HEK293 (cell line): ENCODE results near the gene CEACAM4.

ENCODE experiments used
- ATF2 ChIP-seq: fragments of 450-650 bp; formaldehyde crosslinking; IDR thresholded peaks from 2 replicates; pipeline ENCODE4 v1.5.1; 2016; ENCODE audit warnings: missing biosample characterization, missing genetic modification characterization, low read depth
- CTCF ChIP-seq: fragments of 450-650 bp; formaldehyde crosslinking; IDR thresholded peaks from 2 replicates; pipeline ENCODE4 v1.5.1; 2016; ENCODE audit warnings: missing biosample characterization, missing genetic modification characterization
- ZBTB21 ChIP-seq: fragments of 450-650 bp; formaldehyde crosslinking; IDR thresholded peaks from 2 replicates; pipeline ENCODE4 v1.5.1; 2017; ENCODE audit warnings: missing biosample characterization, missing genetic modification characterization
- ZBTB48 ChIP-seq: fragments of 450-650 bp; formaldehyde crosslinking; IDR thresholded peaks from 2 replicates; pipeline ENCODE4 v1.5.1; 2016; ENCODE audit warnings: missing biosample characterization, missing genetic modification characterization
- ZNF274 ChIP-seq, 2 experiments: fragments of 200-500 bp in 1 of 2; fragments of 450-650 bp in 1 of 2; sonication (Bioruptor generic) in 1 of 2; formaldehyde crosslinking in 1 of 2; IDR thresholded peaks; 2 replicates each; pipeline versions ENCODE4 v1.5.1 to v1.6.1; 2014 to 2016; ENCODE audit warnings: borderline replicate concordance in 1 of 2, inconsistent platforms in 1 of 2, low read length in 1 of 2, missing biosample characterization in 1 of 2, missing genetic modification characterization in 1 of 2
- ZNF37A ChIP-seq: fragments of 450-650 bp; IDR thresholded peaks from 2 replicates; pipeline ENCODE4 v1.5.1; 2018; ENCODE audit warnings: missing biosample characterization, missing genetic modification characterization
- ZNF426 ChIP-seq: fragments of 450-650 bp; formaldehyde crosslinking; IDR thresholded peaks from 2 replicates; pipeline ENCODE4 v1.5.1; 2017; ENCODE audit warnings: missing biosample characterization, missing genetic modification characterization, mild to moderate bottlenecking, inconsistent platforms, moderate library complexity
- ZNF449 ChIP-seq: fragments of 450-650 bp; formaldehyde crosslinking; IDR thresholded peaks from 2 replicates; pipeline ENCODE4 v1.5.1; 2017; ENCODE audit warnings: missing biosample characterization, mild to moderate bottlenecking, missing genetic modification characterization, moderate library complexity
- ZNF501 ChIP-seq: fragments of 450-650 bp; formaldehyde crosslinking; IDR thresholded peaks from 2 replicates; pipeline ENCODE4 v1.5.1; 2016; ENCODE audit warnings: missing biosample characterization, missing genetic modification characterization
- ZNF555 ChIP-seq: fragments of 450-650 bp; formaldehyde crosslinking; conservative IDR thresholded peaks from 2 replicates; pipeline ENCODE4 v1.5.1; 2017; ENCODE audit warnings: missing biosample characterization, mild to moderate bottlenecking, missing genetic modification characterization, inconsistent platforms
- ZNF837 ChIP-seq: fragments of 450-650 bp; formaldehyde crosslinking; IDR thresholded peaks from 2 replicates; pipeline ENCODE4 v1.5.1; 2016; ENCODE audit warnings: missing biosample characterization, missing genetic modification characterization
- ZSCAN4 ChIP-seq: fragments of 450-650 bp; formaldehyde crosslinking; IDR thresholded peaks from 2 replicates; pipeline ENCODE4 v1.5.1; 2017; ENCODE audit warnings: missing biosample characterization, missing genetic modification characterization

GRCh38 chr19:41621226-41621625 is 5.6 kb downstream of the CEACAM4 start:
- TF ChIP-seq ZNF449 (tag by site-specific recombination), result no peak
- TF ChIP-seq ZBTB48 (tag by site-specific recombination), result no peak
- no peak for TF ChIP-seq ZNF501
- TF ChIP-seq ZSCAN4 (tag by site-specific recombination), result no peak
- no peak for TF ChIP-seq ZNF837 (tag by site-specific recombination)
- no peak for TF ChIP-seq CTCF (tag by site-specific recombination)
- TF ChIP-seq ZNF426 (tag by site-specific recombination), result no peak
- TF ChIP-seq ATF2 (tag by site-specific recombination), result no peak
- no peak for TF ChIP-seq ZNF274 (IDR thresholded peaks at IDR 0.05; ENCODE audit: low read length)
- no peak for TF ChIP-seq ZNF274 (tag by site-specific recombination; IDR thresholded peaks at IDR 0.05; ENCODE audit: borderline replicate concordance)
- no peak for TF ChIP-seq ZNF555
- no peak for TF ChIP-seq ZBTB21 (tag by site-specific recombination)
- no peak for TF ChIP-seq ZNF37A (tag by site-specific recombination)
